Mucosa of descending colon (tissue), 3 donors: ENCODE data around the gene PIK3R2. TPM values are rescaled to one million over a fixed set of nuclear protein-coding genes. Genes with fewer than 3 reads are reported as not detected.
A peak's percentile ranks its signal among the peaks of the same experiment; 100 is the strongest.

Experiments
- ATAC-seq: fragments of 200-7000 bp; cut with Tn5 transposase; one replicate; pipeline ENCODE4 v1.9.1; 2020; ENCODE audit warnings: mild to moderate bottlenecking, moderate library complexity
- DNase-seq, 3 donors: peaks; one replicate each; pipeline ENCODE4 v3.0.0-alpha.2; 2020
- H3K36me3 ChIP-seq: fragments of 200-600 bp; one replicate; pipeline ENCODE4 v1.8.0; 2021; ENCODE audit warnings: low read depth, mild to moderate bottlenecking
- H3K4me1 ChIP-seq: fragments of 200-600 bp; one replicate; pipeline ENCODE4 v1.8.0; 2021; ENCODE audit warnings: low read depth, mild to moderate bottlenecking
- H3K4me3 ChIP-seq: fragments of 200-600 bp; one replicate; pipeline ENCODE4 v1.8.0; 2021; ENCODE audit warnings: mild to moderate bottlenecking
- H3K9me3 ChIP-seq: fragments of 200-600 bp; one replicate; pipeline ENCODE4 v1.8.0; 2021; ENCODE audit warnings: mild to moderate bottlenecking
- CTCF ChIP-seq: fragments of 200-600 bp; IDR thresholded peaks from one replicate; pipeline ENCODE4 v1.8.0; 2022; ENCODE audit warnings: antibody characterized with exemption, mild to moderate bottlenecking
- intact Hi-C, 2 donors: fragments of 100-400 bp; cut with DNase I in 1 of 2; cut with micrococcal nuclease in 1 of 2; formaldehyde crosslinking; loops; one replicate each; pipeline versions ENCODE4 v1.11.0 to v1.11.1; 2022; cut with DNase I, micrococcal nuclease
- total RNA-seq, 3 donors: library from RNA; stranded (reverse); fragmentation: NEBNext Ultra II Directional in 2 of 3; extraction: Animal tissue kit (Norgen Biotek cat#: 25700) in 2 of 3; gene quantifications; one replicate each; pipeline versions ENCODE4 v1.2.1 to v1.2.4, GENCODE V29; 2021 to 2023
- donor health status: DM: no; HTN: no; CAD: no; lungs with moderate emphysema.
- donor health status: DM: no; HTN: no; CAD: no.
- donor health status: DM: no; HTN: yes; CAD: no.

PIK3R2 gene
- total RNA-seq, 3 donors from 2014 or later: 31.6 to 40.0 (median 35.2) TPM

- Histone ChIP-seq H3K36me3 (peaks cover 6% of the 10 kb centered on the region), H3K9me3 (no peaks in the 10 kb centered on the region), H3K4me3 (no peak overlapping the region), H3K4me1 (no peaks in the 10 kb centered on the region)
- intact Hi-C loops: loop anchor here (5.0 to 10.0 kb wide), 2 partner anchors 53 to 56 kb away; no protein-coding TSS in a partner anchor
- TF ChIP-seq CTCF: peak; percentile 51
- peak in 2 of 3 donors; percentile 63 to 66 for DNase-seq
- ATAC-seq: peak; percentile 68
Measured at GRCh38 chr19:18167975-18168645, 15.1 kb downstream of the PIK3R2 start.

- Histone ChIP-seq H3K36me3 (peaks cover 6% of the 10 kb centered on the region), H3K4me1 (no peaks in the 10 kb centered on the region), H3K9me3 (no peaks in the 10 kb centered on the region), H3K4me3 (no peak overlapping the region)
- intact Hi-C loops: loop anchor here (5.0 to 10.0 kb wide), 2 partner anchors 54 to 57 kb away; no protein-coding TSS in a partner anchor
- TF ChIP-seq CTCF: no peak
- ATAC-seq (no peak), DNase-seq (peak in 1 of 3 donors; percentile 63)
Measured at GRCh38 chr19:18168673-18169381, 15.9 kb downstream of the PIK3R2 start.

- no peak for TF ChIP-seq CTCF
- no peaks in the 10 kb centered on the region for H3K9me3 ChIP-seq
- no peak overlapping the region for H3K4me3 ChIP-seq
- peak in 1 of 3 donors; percentile 67 for DNase-seq
- intact Hi-C loops: no loop called here
- H3K4me1 ChIP-seq: peaks cover 6% of the 10 kb centered on the region
- ATAC-seq: peak; percentile 6
- peaks cover 6% of the 10 kb centered on the region for H3K36me3 ChIP-seq
Measured at GRCh38 chr19:18170714-18171255, 17.8 kb downstream of the PIK3R2 start.

- TF ChIP-seq CTCF: no peak
- peaks cover 6% of the 10 kb centered on the region for H3K4me1 ChIP-seq
- no peak for ATAC-seq
- no peak for DNase-seq
- no peaks in the 10 kb centered on the region for H3K9me3 ChIP-seq
- intact Hi-C loops: no loop called here
- no peak overlapping the region for H3K4me3 ChIP-seq
- no peaks in the 10 kb centered on the region for H3K36me3 ChIP-seq
Measured at GRCh38 chr19:18171605-18172327, 18.8 kb downstream of the PIK3R2 start.

GRCh38 chr19:18172331-18173053, 19.5 kb downstream of the PIK3R2 start:
- intact Hi-C loops: no loop called here
- Histone ChIP-seq H3K4me3 (no peak overlapping the region), H3K36me3 (no peaks in the 10 kb centered on the region), H3K4me1 (peaks cover 6% of the 10 kb centered on the region), H3K9me3 (no peaks in the 10 kb centered on the region)
- ATAC-seq: no peak
- DNase-seq: no peak
- no peak for TF ChIP-seq CTCF
